ENCODE measurements around the gene PHOSPHO1. TPM values are rescaled to one million over a fixed set of nuclear protein-coding genes. Genes with fewer than 3 reads are reported as not detected.

PHOSPHO1 gene
- total RNA-seq, 1 donor from 2014 or later: not detected

DNA sequence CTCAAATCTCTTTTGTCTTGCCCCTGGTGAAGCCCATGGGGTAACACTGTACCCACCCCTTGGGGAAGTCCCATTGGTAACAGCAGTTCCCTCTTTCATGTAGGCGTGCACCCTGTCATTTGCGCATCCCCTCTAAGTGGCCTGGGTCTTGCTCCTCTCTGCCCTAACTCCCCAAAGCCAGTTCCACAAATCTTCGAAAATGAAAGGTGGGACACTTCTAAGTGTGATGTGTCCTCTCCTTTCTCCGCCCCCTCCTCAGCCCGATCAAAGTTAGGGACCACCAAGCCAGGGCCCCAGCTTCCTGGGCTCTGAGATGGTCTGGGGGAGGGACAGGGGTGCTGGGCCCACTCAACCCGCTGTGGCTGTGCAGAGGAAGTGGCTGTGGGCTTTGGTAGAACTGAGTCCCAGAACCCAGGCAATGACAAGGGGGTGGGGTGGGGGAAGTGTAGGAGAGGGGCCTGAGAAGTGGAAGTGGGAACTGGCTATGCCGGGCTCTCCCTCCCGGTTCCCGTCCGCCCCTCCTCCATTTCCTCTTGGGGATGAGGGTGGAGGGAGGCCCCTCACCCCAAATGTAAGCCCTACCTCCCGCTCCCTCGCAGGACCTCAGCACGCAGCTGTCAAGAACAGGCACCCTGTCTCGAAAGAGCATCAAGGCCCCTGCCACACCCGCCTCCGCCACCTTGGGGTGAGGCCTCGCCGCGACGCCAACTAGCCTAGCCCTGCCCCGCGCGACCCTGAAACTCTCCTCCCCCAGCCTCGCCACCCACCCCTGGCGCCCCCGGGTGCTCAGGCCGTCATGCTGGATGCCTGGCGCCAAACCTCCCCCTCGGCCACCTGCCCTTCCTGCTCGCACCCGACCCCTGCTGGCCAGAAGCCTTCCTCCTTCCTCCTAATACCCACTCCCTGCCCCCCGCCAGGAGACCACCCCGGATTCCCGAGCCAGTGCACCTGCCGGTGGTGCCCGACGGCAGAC lies 11.4 kb downstream of the PHOSPHO1 start:
- no peaks in the 10 kb centered on the region for H3K9me3 Mint-ChIP-seq (ENCODE audit: unreplicated experiment)
- H3K4me1 Mint-ChIP-seq (ENCODE audit: unreplicated experiment): peaks cover 42% of the 10 kb centered on the region
- no peak overlapping the region for H3K4me3 Mint-ChIP-seq (ENCODE audit: unreplicated experiment)
- peaks cover 7% of the 10 kb centered on the region for H3K27me3 Mint-ChIP-seq (ENCODE audit: unreplicated experiment)
- no peak for DNase-seq (ENCODE audit: low spot score)
- TF ChIP-seq, protein P1, sequence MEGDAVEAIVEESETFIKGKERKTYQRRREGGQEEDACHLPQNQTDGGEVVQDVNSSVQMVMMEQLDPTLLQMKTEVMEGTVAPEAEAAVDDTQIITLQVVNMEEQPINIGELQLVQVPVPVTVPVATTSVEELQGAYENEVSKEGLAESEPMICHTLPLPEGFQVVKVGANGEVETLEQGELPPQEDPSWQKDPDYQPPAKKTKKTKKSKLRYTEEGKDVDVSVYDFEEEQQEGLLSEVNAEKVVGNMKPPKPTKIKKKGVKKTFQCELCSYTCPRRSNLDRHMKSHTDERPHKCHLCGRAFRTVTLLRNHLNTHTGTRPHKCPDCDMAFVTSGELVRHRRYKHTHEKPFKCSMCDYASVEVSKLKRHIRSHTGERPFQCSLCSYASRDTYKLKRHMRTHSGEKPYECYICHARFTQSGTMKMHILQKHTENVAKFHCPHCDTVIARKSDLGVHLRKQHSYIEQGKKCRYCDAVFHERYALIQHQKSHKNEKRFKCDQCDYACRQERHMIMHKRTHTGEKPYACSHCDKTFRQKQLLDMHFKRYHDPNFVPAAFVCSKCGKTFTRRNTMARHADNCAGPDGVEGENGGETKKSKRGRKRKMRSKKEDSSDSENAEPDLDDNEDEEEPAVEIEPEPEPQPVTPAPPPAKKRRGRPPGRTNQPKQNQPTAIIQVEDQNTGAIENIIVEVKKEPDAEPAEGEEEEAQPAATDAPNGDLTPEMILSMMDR (IDR thresholded peaks at IDR 0.05; ENCODE audit: unreplicated experiment): no peak
- H3K36me3 Mint-ChIP-seq (ENCODE audit: low read depth, unreplicated experiment): peaks cover 33% of the 10 kb centered on the region
- no peak overlapping the region for H3K27ac Mint-ChIP-seq (ENCODE audit: unreplicated experiment)

DNA sequence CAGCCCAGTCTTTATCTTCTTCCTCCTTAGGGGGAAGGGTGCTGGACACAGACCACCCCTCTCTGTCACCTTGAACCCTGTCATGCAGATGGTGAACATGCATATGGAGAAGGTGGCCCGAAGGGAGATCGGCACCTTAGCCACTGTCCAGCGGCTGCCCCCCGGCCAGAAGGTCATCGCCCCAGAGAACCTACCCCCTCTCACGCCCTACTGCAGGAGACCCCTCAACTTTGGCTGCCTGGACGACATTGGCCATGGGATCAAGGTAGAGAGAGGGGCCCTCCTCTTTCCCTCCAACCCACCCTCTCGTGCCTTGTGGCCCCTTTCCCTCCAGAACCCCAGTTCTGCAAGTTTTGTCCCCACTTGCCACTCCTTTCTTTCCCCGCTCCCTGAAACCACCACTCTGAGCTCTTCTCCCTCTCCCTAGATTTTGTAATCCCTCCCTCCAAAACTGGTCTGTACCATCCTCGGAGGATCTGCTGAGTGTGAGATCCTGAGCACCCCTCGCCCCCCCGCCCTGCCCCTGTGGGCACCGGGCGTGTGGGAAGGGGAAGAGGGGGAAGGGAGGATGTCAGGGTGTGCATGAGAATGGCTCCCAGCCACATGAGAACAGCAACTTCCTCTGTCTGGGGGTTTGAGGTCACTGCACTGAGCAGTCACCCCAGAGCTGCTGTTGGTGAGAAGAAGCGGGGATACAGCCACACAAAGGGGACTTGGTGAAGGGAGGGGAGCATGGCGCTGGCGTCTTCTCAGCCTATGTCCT lies 12.8 kb downstream of the PHOSPHO1 start:
- Mint-ChIP-seq H3K4me3 (ENCODE audit: unreplicated experiment) (peak overlapping the region; percentile 38), H3K9me3 (ENCODE audit: unreplicated experiment) (no peaks in the 10 kb centered on the region), H3K27ac (ENCODE audit: unreplicated experiment) (peak overlapping the region; percentile 30), H3K27me3 (ENCODE audit: unreplicated experiment) (peaks cover 9% of the 10 kb centered on the region), H3K36me3 (ENCODE audit: low read depth, unreplicated experiment) (peaks cover 27% of the 10 kb centered on the region), H3K4me1 (ENCODE audit: unreplicated experiment) (peaks cover 44% of the 10 kb centered on the region)
- TF ChIP-seq, protein P1 (IDR thresholded peaks at IDR 0.05; ENCODE audit: unreplicated experiment): no peak
- no peak for DNase-seq (ENCODE audit: low spot score)

DNA sequence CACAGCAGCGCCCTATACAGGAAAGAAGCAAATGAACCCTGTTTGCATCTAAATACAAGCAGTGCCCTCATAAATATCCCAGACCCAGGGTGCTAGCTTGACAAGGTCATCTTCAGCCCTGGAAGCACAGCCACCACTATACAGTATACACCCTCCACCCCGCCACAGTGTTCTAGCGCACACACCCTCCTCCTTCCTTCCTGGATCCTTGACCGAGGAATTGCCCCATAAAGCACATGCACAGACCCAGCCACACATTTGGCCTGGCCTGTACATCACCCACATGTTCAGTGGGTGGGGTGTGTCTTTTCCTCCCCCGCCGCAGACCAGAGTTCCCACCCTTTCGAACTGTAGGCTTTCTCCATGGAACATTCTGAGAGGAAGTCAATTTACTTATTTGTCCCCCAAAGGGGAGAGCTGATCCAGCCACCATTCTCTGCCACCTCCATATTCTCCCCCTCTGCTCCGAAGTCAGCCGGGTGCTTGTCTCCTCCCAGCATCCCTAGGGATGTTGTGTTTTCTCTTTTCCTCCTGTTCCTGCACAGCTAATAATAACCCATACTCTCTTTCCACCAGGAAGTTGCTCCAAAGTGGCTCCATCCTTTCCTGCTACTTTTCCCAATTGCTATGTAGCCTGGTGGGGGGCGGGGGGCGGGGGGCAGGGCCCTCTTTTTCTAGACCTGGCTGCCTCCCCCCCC lies 13.5 kb downstream of the PHOSPHO1 start:
- peak overlapping the region; percentile 76 for H3K4me3 Mint-ChIP-seq (ENCODE audit: unreplicated experiment)
- DNase-seq (ENCODE audit: low spot score): no peak
- peak overlapping the region; percentile 61 for H3K27ac Mint-ChIP-seq (ENCODE audit: unreplicated experiment)
- TF ChIP-seq, protein P1 (IDR thresholded peaks at IDR 0.05; ENCODE audit: unreplicated experiment): no peak
- no peaks in the 10 kb centered on the region for H3K9me3 Mint-ChIP-seq (ENCODE audit: unreplicated experiment)
- H3K4me1 Mint-ChIP-seq (ENCODE audit: unreplicated experiment): peaks cover 46% of the 10 kb centered on the region
- peaks cover 27% of the 10 kb centered on the region for H3K36me3 Mint-ChIP-seq (ENCODE audit: low read depth, unreplicated experiment)
- peaks cover 10% of the 10 kb centered on the region for H3K27me3 Mint-ChIP-seq (ENCODE audit: unreplicated experiment)

DNA sequence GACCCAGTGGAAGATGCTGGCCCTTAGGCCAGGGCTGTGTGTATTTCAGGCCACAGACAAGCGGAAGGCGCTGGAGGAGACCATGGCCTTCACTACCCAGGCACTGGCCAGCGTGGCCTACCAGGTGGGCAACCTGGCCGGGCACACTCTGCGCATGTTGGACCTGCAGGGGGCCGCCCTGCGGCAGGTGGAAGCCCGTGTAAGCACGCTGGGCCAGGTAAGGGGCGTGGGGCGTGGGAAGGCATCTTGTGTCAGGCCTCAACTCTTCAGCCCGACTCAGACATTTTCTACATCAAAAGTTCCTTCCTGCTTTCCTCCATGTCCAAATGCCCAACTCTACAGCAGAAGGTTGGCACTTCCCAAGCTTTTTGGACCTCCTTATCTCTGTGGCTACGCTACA lies 14.1 kb downstream of the PHOSPHO1 start:
- TF ChIP-seq, protein P1 (IDR thresholded peaks at IDR 0.05; ENCODE audit: unreplicated experiment): no peak
- no peak overlapping the region for H3K27ac Mint-ChIP-seq (ENCODE audit: unreplicated experiment)
- peaks cover 8% of the 10 kb centered on the region for H3K27me3 Mint-ChIP-seq (ENCODE audit: unreplicated experiment)
- peak overlapping the region; percentile 62 for H3K4me3 Mint-ChIP-seq (ENCODE audit: unreplicated experiment)
- H3K4me1 Mint-ChIP-seq (ENCODE audit: unreplicated experiment): peaks cover 46% of the 10 kb centered on the region
- H3K36me3 Mint-ChIP-seq (ENCODE audit: low read depth, unreplicated experiment): peaks cover 27% of the 10 kb centered on the region
- no peak for DNase-seq (ENCODE audit: low spot score)
- H3K9me3 Mint-ChIP-seq (ENCODE audit: unreplicated experiment): no peaks in the 10 kb centered on the region

Data from endothelial cell (in vitro differentiated cells).